GM23338 (cell line): Measurements from ENCODE around the gene RNU1-1. TPM values are rescaled to one million over a fixed set of nuclear protein-coding genes. Genes with fewer than 3 reads are reported as not detected.
"Not testable (repeated sequence)": the region's sequence is repeated elsewhere in the genome, so short reads cannot be mapped to it uniquely, and the experiment has no call there.

Experiments
- ATAC-seq: fragments of 200-7000 bp; cut with Tn5 transposase; 3 replicates; pipeline ENCODE4 v1.9.1; 2020
- DNase-seq: peaks from one replicate; pipeline ENCODE4 v3.0.0-alpha.2; 2015; ENCODE audit warnings: low spot score
- H2AFZ ChIP-seq: fragments of 200-600 bp; sonication (generic); 2 replicates; pipeline ENCODE4 v1.8.0; 2016; ENCODE audit warnings: antibody characterized with exemption, mild to moderate bottlenecking, moderate library complexity
- H3F3A ChIP-seq: fragments of 200-600 bp; sonication (generic); replicated peaks from 2 replicates; pipeline ENCODE4 v1.8.0; 2017; ENCODE audit warnings: antibody characterized with exemption, mixed run types, low read depth
- H3K27ac ChIP-seq: fragments of 200-600 bp; sonication (generic); 2 replicates; pipeline ENCODE4 v1.6.1; 2016; ENCODE audit warnings: low read depth
- H3K27me3 ChIP-seq: fragments of 200-600 bp; sonication (generic); 2 replicates; pipeline ENCODE4 v1.8.0; 2016; ENCODE audit warnings: mild to moderate bottlenecking, mixed run types, moderate library complexity; ENCODE audit not compliant: insufficient read depth
- H3K36me3 ChIP-seq: fragments of 200-600 bp; sonication (generic); 2 replicates; pipeline ENCODE4 v1.8.0; 2016; ENCODE audit warnings: mild to moderate bottlenecking; ENCODE audit not compliant: insufficient read depth
- H3K4me1 ChIP-seq: fragments of 200-600 bp; sonication (generic); 2 replicates; pipeline ENCODE4 v1.8.0; 2016; ENCODE audit warnings: mild to moderate bottlenecking, moderate library complexity; ENCODE audit not compliant: insufficient read depth
- H3K4me2 ChIP-seq: fragments of 200-600 bp; sonication (generic); 2 replicates; pipeline ENCODE4 v1.7.1; 2017; ENCODE audit warnings: mixed run types
- H3K4me3 ChIP-seq: fragments of 200-600 bp; sonication (generic); 2 replicates; pipeline ENCODE4 v1.6.1; 2016; ENCODE audit warnings: mixed run types
- H3K79me2 ChIP-seq: fragments of 200-600 bp; sonication (generic); replicated peaks from 2 replicates; pipeline ENCODE4 v1.8.0; 2017; ENCODE audit warnings: mild to moderate bottlenecking; ENCODE audit not compliant: insufficient read depth
- H3K9me2 ChIP-seq: fragments of 200-600 bp; sonication (generic); 2 replicates; pipeline ENCODE4 v1.8.0; 2017; ENCODE audit not compliant: insufficient read depth
- H4K20me1 ChIP-seq: fragments of 200-600 bp; sonication (generic); replicated peaks from 2 replicates; pipeline ENCODE4 v1.8.0; 2017; ENCODE audit warnings: mild to moderate bottlenecking; ENCODE audit not compliant: insufficient read depth
- H3K27ac Mint-ChIP-seq: 2 replicates; pipeline ENCODE4 v1.8.0; 2020; ENCODE audit warnings: inconsistent platforms, mild to moderate bottlenecking, moderate library complexity, mixed read lengths
- H3K27me3 Mint-ChIP-seq: 3 replicates; pipeline ENCODE4 v1.8.0; 2022; ENCODE audit warnings: low read depth, mild to moderate bottlenecking, moderate library complexity, mixed read lengths, inconsistent platforms; ENCODE audit not compliant: insufficient read depth, poor library complexity
- H3K36me3 Mint-ChIP-seq: 3 replicates; pipeline ENCODE4 v1.8.0; 2021; ENCODE audit warnings: low read depth, mild to moderate bottlenecking, inconsistent platforms, moderate library complexity, mixed read lengths
- H3K4me1 Mint-ChIP-seq: 3 replicates; pipeline ENCODE4 v1.8.0; 2020; ENCODE audit warnings: mild to moderate bottlenecking, inconsistent platforms, mixed read lengths
- H3K4me3 Mint-ChIP-seq: 3 replicates; pipeline ENCODE4 v1.8.0; 2021; ENCODE audit warnings: moderate library complexity, mild to moderate bottlenecking, inconsistent platforms, mixed read lengths
- H3K9me3 Mint-ChIP-seq: 3 replicates; pipeline ENCODE4 v1.8.0; 2020; ENCODE audit warnings: moderate library complexity, mild to moderate bottlenecking, inconsistent platforms, mixed read lengths
- polyA plus RNA-seq: library from polyadenylated mRNA; unstranded; fragments of >200 nt; fragmentation: Nextera tagmentation; extraction: Ambion mirVana; gene quantifications from 2 replicates; pipeline ENCODE4 v1.2.1, GENCODE V29; 2016
- total RNA-seq: library from RNA; depleted of rRNA; stranded (reverse); fragments of >200 nt; shearing (Covaris generic); gene quantifications from 2 replicates; pipeline ENCODE4 v1.2.3, GENCODE V29; 2014
- TF ChIP-seq, protein P1 (sequence below), 2 experiments: fragments of 200-600 bp in 1 of 2; sonication (generic) in 1 of 2; conservative IDR thresholded peaks; 2 replicates each; pipeline versions ENCODE4 v1.5.1 to v1.6.1; 2016 to 2017; ENCODE audit warnings: antibody characterized with exemption in 2 of 2, low read depth in 2 of 2, mild to moderate bottlenecking in 2 of 2, moderate library complexity in 1 of 2

RNU1-1 gene
- total and polyA plus RNA-seq, 2 experiments from 2014 or later: not detected

DNA sequence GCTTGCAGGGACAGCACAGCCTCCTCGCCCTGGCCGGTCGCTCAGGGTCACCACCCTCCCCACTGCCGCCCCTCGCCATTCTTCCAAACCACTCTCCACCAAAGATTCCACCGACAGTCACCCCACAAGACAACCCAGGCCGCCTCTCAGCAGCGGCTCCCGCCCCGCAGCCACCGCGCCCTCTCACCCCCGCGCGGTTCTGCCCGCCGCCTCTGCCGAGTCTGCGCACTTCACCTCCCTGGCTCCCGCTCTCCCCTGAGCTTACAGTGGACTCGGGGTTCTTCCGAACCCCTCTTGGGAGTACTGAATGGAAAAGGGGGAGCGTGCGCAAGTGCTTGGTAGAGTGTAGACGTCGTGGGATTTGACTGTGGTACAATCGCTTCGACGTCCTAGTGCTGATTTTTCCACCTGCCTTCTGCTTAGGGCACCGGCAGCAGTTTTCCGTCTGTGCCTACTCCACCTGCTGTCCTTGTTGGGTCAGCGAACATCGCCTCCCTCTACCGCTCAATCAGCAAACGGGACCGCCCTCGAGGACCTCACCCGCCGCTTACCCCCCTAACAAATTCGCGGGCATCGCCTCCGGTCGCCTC, 20.2 kb upstream of the RNU1-1 start:
- DNase-seq, H3K27ac Mint-ChIP-seq, H3F3A ChIP-seq, H3K9me3 Mint-ChIP-seq, H3K79me2 ChIP-seq, H3K4me1 ChIP-seq, H3K36me3 Mint-ChIP-seq, H3K36me3 ChIP-seq, H3K9me2 ChIP-seq, H4K20me1 ChIP-seq, H2AFZ ChIP-seq, H3K27ac ChIP-seq: not testable (repeated sequence)
- TF ChIP-seq, protein P1, sequence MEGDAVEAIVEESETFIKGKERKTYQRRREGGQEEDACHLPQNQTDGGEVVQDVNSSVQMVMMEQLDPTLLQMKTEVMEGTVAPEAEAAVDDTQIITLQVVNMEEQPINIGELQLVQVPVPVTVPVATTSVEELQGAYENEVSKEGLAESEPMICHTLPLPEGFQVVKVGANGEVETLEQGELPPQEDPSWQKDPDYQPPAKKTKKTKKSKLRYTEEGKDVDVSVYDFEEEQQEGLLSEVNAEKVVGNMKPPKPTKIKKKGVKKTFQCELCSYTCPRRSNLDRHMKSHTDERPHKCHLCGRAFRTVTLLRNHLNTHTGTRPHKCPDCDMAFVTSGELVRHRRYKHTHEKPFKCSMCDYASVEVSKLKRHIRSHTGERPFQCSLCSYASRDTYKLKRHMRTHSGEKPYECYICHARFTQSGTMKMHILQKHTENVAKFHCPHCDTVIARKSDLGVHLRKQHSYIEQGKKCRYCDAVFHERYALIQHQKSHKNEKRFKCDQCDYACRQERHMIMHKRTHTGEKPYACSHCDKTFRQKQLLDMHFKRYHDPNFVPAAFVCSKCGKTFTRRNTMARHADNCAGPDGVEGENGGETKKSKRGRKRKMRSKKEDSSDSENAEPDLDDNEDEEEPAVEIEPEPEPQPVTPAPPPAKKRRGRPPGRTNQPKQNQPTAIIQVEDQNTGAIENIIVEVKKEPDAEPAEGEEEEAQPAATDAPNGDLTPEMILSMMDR (conservative IDR thresholded peaks at IDR 0.05; ENCODE audit: low read depth in 2 of 2): peak in 1 of 2 experiments; percentile 6; a peak in 1 of 4 replicates
- H3K4me3 ChIP-seq: peak overlapping the region; percentile 87
- Mint-ChIP-seq H3K4me3 (peak overlapping the region; percentile 87), H3K4me1 (peaks cover 26% of the 10 kb centered on the region), H3K27me3 (peaks cover 42% of the 10 kb centered on the region)
- peak; percentile 7 for ATAC-seq
- H3K27me3 ChIP-seq: peaks cover 39% of the 10 kb centered on the region
- H3K4me2 ChIP-seq: peak overlapping the region; percentile 92

- not testable (repeated sequence) for H3K36me3 ChIP-seq, DNase-seq, H3K36me3 Mint-ChIP-seq, H3K27ac ChIP-seq, H3K4me1 ChIP-seq, H3K27ac Mint-ChIP-seq, H3F3A ChIP-seq, H3K79me2 ChIP-seq, H3K9me3 Mint-ChIP-seq, H3K9me2 ChIP-seq, H4K20me1 ChIP-seq
- ATAC-seq: peak; percentile 11
- peaks cover 45% of the 10 kb centered on the region for H3K27me3 Mint-ChIP-seq
- TF ChIP-seq, protein P1 (conservative IDR thresholded peaks at IDR 0.05; ENCODE audit: low read depth in 2 of 2): peak; percentile 9 to 47; a peak in 3 of 4 replicates
- H3K4me1 Mint-ChIP-seq: peaks cover 21% of the 10 kb centered on the region
- Histone ChIP-seq H3K4me2 (peak overlapping the region; percentile 74), H3K4me3 (peak overlapping the region; percentile 51), H2AFZ (0 out of 2 replicates have a peak overlapping the region, but pooled peaks have one; percentile 76), H3K27me3 (peaks cover 39% of the 10 kb centered on the region)
- peak overlapping the region; percentile 81 for H3K4me3 Mint-ChIP-seq
Observed at GRCh38 chr1:16532235-16532991, 18.3 kb upstream of the RNU1-1 start.

DNA sequence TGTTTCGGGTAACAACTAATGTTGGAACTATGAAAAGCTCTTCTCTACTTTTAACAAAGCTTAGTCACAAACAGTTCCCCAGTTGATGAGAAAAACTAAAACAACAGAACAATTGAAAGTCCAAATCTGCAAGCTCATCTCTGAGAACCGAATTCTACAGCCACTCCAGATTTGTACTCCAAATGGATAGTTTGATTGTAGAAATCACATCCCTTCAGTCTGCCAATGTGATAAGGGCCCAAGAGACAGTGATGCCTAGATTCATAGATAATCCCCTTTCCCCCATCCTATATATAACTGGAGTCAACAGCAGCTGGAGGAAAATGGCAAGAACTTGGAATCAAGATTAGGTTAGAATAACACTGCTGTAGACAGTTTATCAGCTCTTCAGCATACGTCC, 14.3 kb upstream of the RNU1-1 start:
- not testable (repeated sequence) for H3K36me3 ChIP-seq, H3K36me3 Mint-ChIP-seq, H3K4me1 Mint-ChIP-seq, H3K4me2 ChIP-seq, H4K20me1 ChIP-seq, H3K79me2 ChIP-seq, H3K9me3 Mint-ChIP-seq, H2AFZ ChIP-seq, H3F3A ChIP-seq, H3K27ac ChIP-seq, H3K4me1 ChIP-seq, H3K27ac Mint-ChIP-seq, H3K4me3 Mint-ChIP-seq, H3K4me3 ChIP-seq, ATAC-seq, DNase-seq, H3K9me2 ChIP-seq
- H3K27me3 ChIP-seq: peaks cover 14% of the 10 kb centered on the region
- H3K27me3 Mint-ChIP-seq: peaks cover 16% of the 10 kb centered on the region

DNA sequence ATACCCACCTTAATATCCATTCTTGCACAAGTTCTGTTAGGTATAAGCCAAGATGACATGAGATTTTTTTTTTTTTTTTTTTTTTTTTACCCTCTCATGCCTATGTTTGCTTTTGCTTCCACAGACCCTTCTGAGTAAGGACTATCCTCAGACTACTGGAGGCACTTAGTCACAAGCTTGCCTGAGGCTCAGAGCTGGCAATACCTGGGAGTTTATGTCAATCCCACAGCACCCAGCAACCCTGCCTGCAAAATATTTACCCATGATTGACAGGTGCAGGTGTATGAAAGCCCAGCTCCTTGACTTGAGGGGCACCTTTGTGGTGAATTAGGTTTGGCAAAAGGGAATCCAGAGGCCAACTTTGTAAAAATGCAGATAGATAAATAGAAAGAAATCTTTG, 11.7 kb upstream of the RNU1-1 start:
- not testable (repeated sequence) for H3K36me3 ChIP-seq, H3K27ac ChIP-seq, H3F3A ChIP-seq, H3K9me2 ChIP-seq, H3K4me3 ChIP-seq, H3K36me3 Mint-ChIP-seq, H3K4me3 Mint-ChIP-seq, H4K20me1 ChIP-seq, H3K4me2 ChIP-seq, DNase-seq, H3K27ac Mint-ChIP-seq, H3K9me3 Mint-ChIP-seq, H3K4me1 ChIP-seq, ATAC-seq, H3K79me2 ChIP-seq, H2AFZ ChIP-seq, H3K4me1 Mint-ChIP-seq
- H3K27me3 Mint-ChIP-seq: peaks cover 11% of the 10 kb centered on the region
- peaks cover 11% of the 10 kb centered on the region for H3K27me3 ChIP-seq

DNA sequence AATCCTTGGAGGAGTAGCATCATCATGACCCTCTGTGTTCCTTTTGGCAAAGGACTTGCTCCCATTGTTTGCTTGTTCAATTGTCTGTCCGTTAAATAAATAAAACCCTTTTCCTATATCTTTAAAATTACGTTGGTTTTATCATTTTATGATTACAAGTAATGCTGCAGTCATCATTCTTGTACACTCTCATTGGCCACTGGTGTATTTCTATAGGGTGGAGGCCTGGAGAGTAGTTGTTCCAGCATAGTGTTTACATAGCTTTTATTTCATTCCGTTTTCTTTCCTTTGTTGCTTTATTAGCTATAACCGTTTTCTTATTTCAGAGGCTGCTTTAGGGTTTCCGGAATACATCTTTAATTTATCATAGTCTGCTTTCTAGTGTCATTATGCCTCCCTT, 7.6 kb upstream of the RNU1-1 start:
- Histone ChIP-seq H3K4me3 (peak overlapping the region; percentile 92; the same call in 1 of the 2 replicates), H3K27me3 (peaks cover 16% of the 10 kb centered on the region), H3K4me2 (peak overlapping the region; percentile 92; the same call in 1 of the 2 replicates)
- not testable (repeated sequence) for DNase-seq, H3K27ac Mint-ChIP-seq, H3K4me1 ChIP-seq, H3K9me2 ChIP-seq, H3K79me2 ChIP-seq, H3F3A ChIP-seq, H3K27ac ChIP-seq, H4K20me1 ChIP-seq, H3K36me3 ChIP-seq, H3K9me3 Mint-ChIP-seq, H3K36me3 Mint-ChIP-seq, H3K4me1 Mint-ChIP-seq, H2AFZ ChIP-seq, ATAC-seq
- H3K4me3 Mint-ChIP-seq: peak overlapping the region; percentile 84; the same call in 2 of the 3 replicates
- peaks cover 15% of the 10 kb centered on the region for H3K27me3 Mint-ChIP-seq
